Fibroblast of skin of right quadriceps (primary cell): ENCODE measurements around the gene ZNF789.
"Not testable (repeated sequence)": the region's sequence is repeated elsewhere in the genome, so short reads cannot be mapped to it uniquely, and the experiment has no call there.

Experiments used
- DNase-seq: peaks from one replicate; pipeline ENCODE4 v3.0.0-alpha.2; 2013

ZNF789 gene

GRCh38 chr7:99472561-99473314 lies at the start of gene ZNF789:
Gene ZNF789, plus strand, starts transcription at chr7:99472890. Its CDS starts 3,567 bp downstream, at chr7:99476457.
- peak; percentile 96 for DNase-seq

- no peak for DNase-seq
These were observed 47.6 kb upstream of the ZNF789 start for GRCh38 chr7:99424932-99425730.

- no peak for DNase-seq
These were observed 43.6 kb upstream of the ZNF789 start for GRCh38 chr7:99428972-99429566.

GRCh38 chr7:99429756-99430155 lies 42.9 kb upstream of the ZNF789 start:
- no peak for DNase-seq

GRCh38 chr7:99431756-99432540 lies 40.7 kb upstream of the ZNF789 start:
- not testable (repeated sequence) for DNase-seq

- no peak for DNase-seq
These were observed 39.5 kb upstream of the ZNF789 start for GRCh38 chr7:99433158-99433557.

GRCh38 chr7:99437946-99438572 lies 34.6 kb upstream of the ZNF789 start:
- DNase-seq, result no peak

- DNase-seq, result peak; percentile 94
These were observed 33.9 kb upstream of the ZNF789 start, which contains the start of the genes CPSF4 and PTCD1 for GRCh38 chr7:99438573-99439480. Gene CPSF4, plus strand, starts transcription at chr7:99438943. Its CDS starts 140 bp downstream, at chr7:99439083. Gene PTCD1, minus strand, starts transcription at chr7:99438798. Its CDS starts 3,556 bp downstream, at chr7:99435242.

GRCh38 chr7:99440195-99440594 lies 32.5 kb upstream of the ZNF789 start:
- DNase-seq, result peak; percentile 27

GRCh38 chr7:99446096-99446495 lies 26.6 kb upstream of the ZNF789 start:
- DNase-seq, result no peak

- no peak for DNase-seq
These were observed 24.7 kb upstream of the ZNF789 start for GRCh38 chr7:99447943-99448342.

- no peak for DNase-seq
These were observed 23.8 kb upstream of the ZNF789 start for GRCh38 chr7:99448855-99449254.

- no peak for DNase-seq
These were observed 23.4 kb upstream of the ZNF789 start for GRCh38 chr7:99449326-99449725.

GRCh38 chr7:99451936-99452335 lies 20.8 kb upstream of the ZNF789 start:
- no peak for DNase-seq

- DNase-seq, result no peak
These were observed 20.1 kb upstream of the ZNF789 start for GRCh38 chr7:99452541-99452940.

GRCh38 chr7:99453105-99453504 lies 19.6 kb upstream of the ZNF789 start:
- no peak for DNase-seq

- no peak for DNase-seq
These were observed 16.8 kb upstream of the ZNF789 start for GRCh38 chr7:99455874-99456273.

- DNase-seq, result no peak
These were observed 16.4 kb upstream of the ZNF789 start for GRCh38 chr7:99456288-99456687.

- no peak for DNase-seq
These were observed 15.5 kb upstream of the ZNF789 start for GRCh38 chr7:99457050-99457649.

GRCh38 chr7:99457650-99458493 lies 14.8 kb upstream of the ZNF789 start:
- DNase-seq, result no peak
